Measurements from ENCODE around the gene C1QTNF12.

The C1QTNF12 gene

GRCh38 chr1:1225238-1225845 lies 21.2 kb downstream of the C1QTNF12 start:
- Histone ChIP-seq H3K27me3 (ENCODE audit: control insufficient read depth, insufficient read depth, low read length) (no peaks in the 10 kb centered on the region), H3K36me3 (ENCODE audit: control insufficient read depth, insufficient read depth, low read length) (peaks cover 38% of the 10 kb centered on the region), H3K4me3 (ENCODE audit: low read length) (no peak overlapping the region), H3K9ac (ENCODE audit: low read length) (no peak overlapping the region), H3K4me1 (ENCODE audit: control insufficient read depth, insufficient read depth, low read length) (peaks cover 4% of the 10 kb centered on the region), H3K27ac (ENCODE audit: low read depth, low read length) (no peak overlapping the region)

GRCh38 chr1:1223891-1224290 lies 22.6 kb downstream of the C1QTNF12 start:
- Histone ChIP-seq H3K9ac (ENCODE audit: low read length) (no peak overlapping the region), H3K27me3 (ENCODE audit: control insufficient read depth, insufficient read depth, low read length) (no peaks in the 10 kb centered on the region), H3K4me1 (ENCODE audit: control insufficient read depth, insufficient read depth, low read length) (no peaks in the 10 kb centered on the region), H3K27ac (ENCODE audit: low read depth, low read length) (no peak overlapping the region), H3K36me3 (ENCODE audit: control insufficient read depth, insufficient read depth, low read length) (peaks cover 40% of the 10 kb centered on the region), H3K4me3 (ENCODE audit: low read length) (no peak overlapping the region)

GRCh38 chr1:1223321-1223720 lies 23.2 kb downstream of the C1QTNF12 start:
- H3K9ac ChIP-seq (ENCODE audit: low read length), result no peak overlapping the region
- no peaks in the 10 kb centered on the region for H3K27me3 ChIP-seq (ENCODE audit: control insufficient read depth, insufficient read depth, low read length)
- H3K4me3 ChIP-seq (ENCODE audit: low read length), result no peak overlapping the region
- no peak overlapping the region for H3K27ac ChIP-seq (ENCODE audit: low read depth, low read length)
- H3K4me1 ChIP-seq (ENCODE audit: control insufficient read depth, insufficient read depth, low read length), result no peaks in the 10 kb centered on the region
- H3K36me3 ChIP-seq (ENCODE audit: control insufficient read depth, insufficient read depth, low read length), result peaks cover 41% of the 10 kb centered on the region

GRCh38 chr1:1222575-1223225 lies 23.8 kb downstream of the C1QTNF12 start:
- Histone ChIP-seq H3K4me1 (ENCODE audit: control insufficient read depth, insufficient read depth, low read length) (no peaks in the 10 kb centered on the region), H3K27me3 (ENCODE audit: control insufficient read depth, insufficient read depth, low read length) (no peaks in the 10 kb centered on the region), H3K27ac (ENCODE audit: low read depth, low read length) (no peak overlapping the region), H3K4me3 (ENCODE audit: low read length) (no peak overlapping the region), H3K36me3 (ENCODE audit: control insufficient read depth, insufficient read depth, low read length) (peaks cover 36% of the 10 kb centered on the region), H3K9ac (ENCODE audit: low read length) (no peak overlapping the region)

- no peaks in the 10 kb centered on the region for H3K27me3 ChIP-seq (ENCODE audit: control insufficient read depth, insufficient read depth, low read length)
- no peak overlapping the region for H3K9ac ChIP-seq (ENCODE audit: low read length)
- no peaks in the 10 kb centered on the region for H3K4me1 ChIP-seq (ENCODE audit: control insufficient read depth, insufficient read depth, low read length)
- no peak overlapping the region for H3K27ac ChIP-seq (ENCODE audit: low read depth, low read length)
- no peak overlapping the region for H3K4me3 ChIP-seq (ENCODE audit: low read length)
- H3K36me3 ChIP-seq (ENCODE audit: control insufficient read depth, insufficient read depth, low read length), result peaks cover 33% of the 10 kb centered on the region
Measured at GRCh38 chr1:1221887-1222574, 24.5 kb downstream of the C1QTNF12 start.

- Histone ChIP-seq H3K36me3 (ENCODE audit: control insufficient read depth, insufficient read depth, low read length) (peaks cover 39% of the 10 kb centered on the region), H3K27ac (ENCODE audit: low read depth, low read length) (no peak overlapping the region), H3K27me3 (ENCODE audit: control insufficient read depth, insufficient read depth, low read length) (no peaks in the 10 kb centered on the region), H3K4me3 (ENCODE audit: low read length) (no peak overlapping the region), H3K4me1 (ENCODE audit: control insufficient read depth, insufficient read depth, low read length) (no peaks in the 10 kb centered on the region), H3K9ac (ENCODE audit: low read length) (no peak overlapping the region)
Measured at GRCh38 chr1:1220197-1220596, 26.3 kb downstream of the C1QTNF12 start.

- H3K27me3 ChIP-seq (ENCODE audit: control insufficient read depth, insufficient read depth, low read length), result no peaks in the 10 kb centered on the region
- no peaks in the 10 kb centered on the region for H3K4me1 ChIP-seq (ENCODE audit: control insufficient read depth, insufficient read depth, low read length)
- H3K27ac ChIP-seq (ENCODE audit: low read depth, low read length), result no peak overlapping the region
- H3K36me3 ChIP-seq (ENCODE audit: control insufficient read depth, insufficient read depth, low read length), result peaks cover 33% of the 10 kb centered on the region
- H3K4me3 ChIP-seq (ENCODE audit: low read length), result no peak overlapping the region
- no peak overlapping the region for H3K9ac ChIP-seq (ENCODE audit: low read length)
Measured at GRCh38 chr1:1219341-1219740, 27.2 kb downstream of the C1QTNF12 start.

GRCh38 chr1:1218524-1219200 lies 27.9 kb downstream of the C1QTNF12 start:
- no peak overlapping the region for H3K4me3 ChIP-seq (ENCODE audit: low read length)
- no peaks in the 10 kb centered on the region for H3K27me3 ChIP-seq (ENCODE audit: control insufficient read depth, insufficient read depth, low read length)
- peaks cover 33% of the 10 kb centered on the region for H3K36me3 ChIP-seq (ENCODE audit: control insufficient read depth, insufficient read depth, low read length)
- no peak overlapping the region for H3K9ac ChIP-seq (ENCODE audit: low read length)
- no peaks in the 10 kb centered on the region for H3K4me1 ChIP-seq (ENCODE audit: control insufficient read depth, insufficient read depth, low read length)
- no peak overlapping the region for H3K27ac ChIP-seq (ENCODE audit: low read depth, low read length)

- Histone ChIP-seq H3K4me1 (ENCODE audit: control insufficient read depth, insufficient read depth, low read length) (no peaks in the 10 kb centered on the region), H3K27ac (ENCODE audit: low read depth, low read length) (no peak overlapping the region), H3K4me3 (ENCODE audit: low read length) (no peak overlapping the region), H3K36me3 (ENCODE audit: control insufficient read depth, insufficient read depth, low read length) (peaks cover 29% of the 10 kb centered on the region), H3K9ac (ENCODE audit: low read length) (no peak overlapping the region), H3K27me3 (ENCODE audit: control insufficient read depth, insufficient read depth, low read length) (peaks cover 2% of the 10 kb centered on the region)
Measured at GRCh38 chr1:1217621-1218523, 28.6 kb downstream of the C1QTNF12 start.

- Histone ChIP-seq H3K27me3 (ENCODE audit: control insufficient read depth, insufficient read depth, low read length) (peaks cover 2% of the 10 kb centered on the region), H3K9ac (ENCODE audit: low read length) (no peak overlapping the region), H3K4me1 (ENCODE audit: control insufficient read depth, insufficient read depth, low read length) (no peaks in the 10 kb centered on the region), H3K4me3 (ENCODE audit: low read length) (no peak overlapping the region), H3K36me3 (ENCODE audit: control insufficient read depth, insufficient read depth, low read length) (peaks cover 23% of the 10 kb centered on the region), H3K27ac (ENCODE audit: low read depth, low read length) (no peak overlapping the region)
Measured at GRCh38 chr1:1216770-1217620, 29.5 kb downstream of the C1QTNF12 start.

GRCh38 chr1:1215881-1216605 lies 30.5 kb downstream of the C1QTNF12 start:
- no peak overlapping the region for H3K4me3 ChIP-seq (ENCODE audit: low read length)
- H3K27me3 ChIP-seq (ENCODE audit: control insufficient read depth, insufficient read depth, low read length), result peaks cover 2% of the 10 kb centered on the region
- H3K4me1 ChIP-seq (ENCODE audit: control insufficient read depth, insufficient read depth, low read length), result no peaks in the 10 kb centered on the region
- H3K36me3 ChIP-seq (ENCODE audit: control insufficient read depth, insufficient read depth, low read length), result peaks cover 21% of the 10 kb centered on the region
- H3K9ac ChIP-seq (ENCODE audit: low read length), result no peak overlapping the region
- no peak overlapping the region for H3K27ac ChIP-seq (ENCODE audit: low read depth, low read length)

Data from rectal smooth muscle tissue (tissue), 1 donor.